ENCODE data around the gene ASIC5.

The ASIC5 gene

DNA sequence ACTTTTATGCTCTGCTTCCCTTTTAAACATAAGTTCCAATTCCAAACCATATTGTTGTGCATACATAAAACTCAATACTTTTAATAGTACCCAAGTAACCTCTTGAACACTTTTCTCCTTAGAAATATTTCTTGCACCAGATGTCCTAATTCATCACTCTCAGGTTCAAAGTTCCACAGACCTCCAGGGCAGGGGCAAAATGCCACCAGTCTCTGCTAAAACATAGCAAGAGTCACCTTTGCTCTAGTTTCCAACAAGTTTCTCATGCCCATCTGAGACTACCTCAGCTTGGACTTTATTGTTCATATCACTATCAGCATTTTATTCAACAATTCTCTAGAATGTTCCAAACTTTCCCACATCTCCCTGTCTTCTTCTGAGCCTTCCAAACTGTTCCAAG is 13.7 kb upstream of the ASIC5 start:
- DNase-seq, result no peak

DNA sequence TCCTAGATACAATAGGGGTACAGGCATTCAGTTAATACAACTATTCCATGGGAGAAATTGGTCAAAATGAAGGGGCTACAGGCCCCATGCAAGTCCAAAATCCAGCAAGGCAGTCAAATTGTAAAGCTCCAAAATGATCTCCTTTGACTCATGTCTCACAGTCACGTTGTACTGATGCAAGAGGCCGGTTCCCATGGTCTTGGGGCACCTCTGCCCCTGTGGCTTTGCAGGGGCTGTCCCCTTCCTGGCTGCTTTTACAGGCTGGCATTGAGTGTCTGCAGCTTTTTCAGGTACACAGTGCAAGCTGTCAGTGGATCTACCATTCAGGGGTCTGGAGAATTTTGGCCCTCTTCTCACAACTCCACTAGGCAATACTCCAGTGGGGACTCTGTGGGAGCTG is 12.5 kb upstream of the ASIC5 start:
- no peak for DNase-seq

DNA sequence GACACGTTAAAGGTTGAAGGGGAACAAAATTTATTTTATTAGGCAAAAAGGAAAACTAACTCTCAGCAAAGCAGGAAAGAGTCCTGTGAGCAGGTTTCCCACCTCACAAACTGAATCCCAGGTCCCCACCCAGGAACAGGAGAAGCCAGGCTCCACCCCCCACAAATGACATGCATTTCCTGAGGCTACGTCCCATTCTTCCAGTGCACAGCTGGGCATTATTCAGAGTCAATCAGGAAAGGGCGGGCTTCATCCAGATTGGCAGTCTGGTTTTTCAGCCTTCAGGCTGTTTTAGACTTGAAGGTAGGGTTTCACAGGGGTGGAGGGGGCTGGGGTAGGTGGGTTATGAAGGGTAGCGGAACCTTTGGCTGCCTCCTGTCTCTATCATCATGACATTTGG is 11.9 kb upstream of the ASIC5 start:
- no peak for DNase-seq

DNA sequence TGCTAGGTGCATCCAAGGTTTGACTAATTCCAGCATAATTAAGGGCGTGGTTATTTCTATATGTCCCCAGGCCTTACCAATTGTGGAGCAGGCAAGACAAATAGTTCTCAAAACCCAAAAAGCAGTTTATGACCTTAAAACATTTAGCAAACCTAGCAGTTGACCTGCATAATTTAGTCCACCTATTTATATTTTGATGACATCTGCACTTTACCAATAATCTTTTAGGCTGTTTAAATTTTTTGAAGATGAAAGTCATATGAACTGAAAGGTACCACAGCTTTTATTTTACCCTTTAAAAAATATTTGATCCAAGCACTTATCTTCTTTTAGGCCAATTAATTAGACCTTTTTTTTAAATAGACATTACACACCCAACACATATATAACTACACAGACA is 9.8 kb upstream of the ASIC5 start:
- DNase-seq, result no peak

DNA sequence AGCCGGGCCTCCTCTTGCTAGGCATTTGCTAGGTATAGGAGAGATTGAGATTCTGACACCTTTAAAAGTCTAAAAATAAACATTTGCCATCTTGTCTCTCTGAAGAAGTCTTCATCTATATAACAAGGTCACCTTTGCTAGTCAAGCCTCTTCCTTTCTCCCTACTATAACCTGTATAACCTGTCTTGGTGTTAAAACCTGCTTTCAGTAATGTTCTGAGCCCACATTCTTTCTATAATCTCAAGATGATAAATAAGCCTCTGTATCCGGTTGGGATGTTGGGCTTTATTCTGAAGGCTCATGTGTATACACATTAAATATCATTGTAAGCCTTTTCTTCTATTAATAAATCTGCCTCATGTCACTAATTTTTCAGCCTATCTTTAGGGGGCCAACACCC is 10.2 kb downstream of the ASIC5 start:
- no peak for DNase-seq

DNA sequence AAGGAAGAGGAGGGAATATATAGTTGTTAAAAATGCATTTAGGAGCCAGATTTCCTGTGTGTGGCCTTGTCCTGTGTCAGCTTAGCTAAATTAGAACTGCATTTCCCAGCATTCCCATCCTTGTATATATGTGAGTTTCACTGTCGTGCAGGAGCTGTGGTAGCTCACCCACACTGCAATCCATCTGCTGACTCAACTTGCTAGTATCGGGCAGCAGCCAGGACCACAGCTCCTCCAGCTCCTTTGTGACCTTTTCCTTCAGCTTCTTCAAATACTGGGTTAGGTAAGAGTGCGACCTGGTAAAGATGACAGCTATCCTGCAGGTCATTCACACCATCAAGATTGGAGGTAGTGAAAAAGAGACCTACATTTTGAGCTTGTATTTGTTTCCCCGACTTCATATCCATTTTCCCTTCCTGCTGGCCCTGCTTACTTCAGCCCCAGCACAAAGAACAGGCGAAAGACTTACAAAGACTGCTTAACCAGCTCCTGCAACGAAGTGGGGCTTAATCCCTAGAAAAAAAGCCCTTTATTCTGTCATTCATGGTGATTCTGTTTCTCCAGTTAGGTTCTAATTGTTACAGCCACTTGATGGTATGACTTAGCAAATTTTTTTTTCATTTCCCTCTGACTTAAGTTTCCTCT is 11.4 kb downstream of the ASIC5 start:
- no peak for DNase-seq

DNA sequence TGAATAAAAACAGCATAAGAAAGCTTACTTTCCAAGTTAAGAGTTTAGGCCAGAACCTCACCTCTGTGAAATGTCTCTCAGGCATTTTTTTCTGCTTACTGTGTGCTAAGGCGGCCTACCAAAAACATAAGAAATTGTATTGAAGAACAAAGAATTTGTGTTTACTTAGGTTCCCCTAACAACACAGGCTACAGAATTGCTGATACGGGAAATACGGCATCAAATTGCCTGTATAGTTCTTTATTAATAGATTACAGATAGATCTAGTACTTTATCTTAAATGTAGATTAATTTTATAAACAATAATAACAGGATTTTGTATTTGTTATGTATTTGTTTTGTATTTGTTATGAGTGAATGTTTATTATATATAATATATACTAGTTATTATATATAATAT is 12.9 kb downstream of the ASIC5 start:
- DNase-seq, result no peak

DNA sequence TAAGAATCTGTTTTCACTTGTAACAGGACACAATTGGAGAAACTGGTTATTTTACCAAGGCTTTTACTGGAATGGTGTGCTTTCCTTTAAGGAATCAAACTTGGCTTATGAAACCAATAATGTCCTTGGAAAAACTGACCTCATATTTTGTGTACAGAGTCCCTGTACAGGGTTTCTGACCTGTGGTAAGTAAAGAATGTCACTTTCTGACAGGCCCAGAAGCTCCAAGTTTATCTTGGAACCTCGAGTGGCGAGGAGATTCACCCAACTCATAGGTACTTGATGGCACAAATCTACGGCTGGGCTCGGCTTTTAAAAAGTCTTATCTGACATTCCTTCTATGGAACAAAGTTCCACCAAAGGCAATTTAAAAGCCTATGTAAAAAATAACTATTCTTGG is 17.0 kb downstream of the ASIC5 start:
- DNase-seq, result no peak

DNA sequence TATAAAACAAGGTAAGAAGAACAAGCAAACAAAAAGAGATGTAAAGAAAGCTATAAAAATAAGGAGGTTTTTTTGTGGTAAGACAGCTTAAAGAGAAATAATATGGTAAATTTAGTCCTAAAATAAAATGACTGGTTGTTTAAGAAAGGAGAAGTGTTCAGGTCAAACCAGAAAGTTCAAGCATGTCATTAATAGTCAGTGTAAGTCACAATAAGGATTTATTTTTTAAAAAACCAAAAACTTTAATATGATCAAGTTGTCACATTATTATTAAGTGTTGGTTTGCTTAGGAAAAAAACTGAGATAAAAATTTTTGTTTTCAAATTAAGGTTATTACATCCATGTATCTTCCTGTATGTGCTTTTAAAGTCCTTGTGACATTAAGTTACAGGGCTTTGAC is 19.1 kb downstream of the ASIC5 start:
- no peak for DNase-seq

DNA sequence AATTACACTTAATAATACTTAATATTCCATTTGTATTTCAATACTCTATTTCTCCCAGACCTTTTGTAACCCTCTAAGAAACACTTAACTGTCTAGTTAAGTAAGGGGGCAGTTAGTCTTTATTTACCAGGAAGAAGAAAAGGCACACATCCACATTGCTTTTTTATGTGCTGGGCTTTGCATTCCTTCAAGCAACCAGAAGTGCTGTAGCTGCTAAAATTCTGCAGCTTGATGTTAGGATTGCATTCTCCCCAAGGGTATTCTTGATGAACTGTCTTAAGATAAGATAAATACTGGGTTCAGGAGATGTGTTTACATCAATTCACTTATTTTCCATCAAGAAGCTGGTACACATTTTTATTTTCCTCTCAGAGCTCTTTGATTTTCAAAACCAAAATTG is 24.0 kb downstream of the ASIC5 start:
- no peak for DNase-seq

DNA sequence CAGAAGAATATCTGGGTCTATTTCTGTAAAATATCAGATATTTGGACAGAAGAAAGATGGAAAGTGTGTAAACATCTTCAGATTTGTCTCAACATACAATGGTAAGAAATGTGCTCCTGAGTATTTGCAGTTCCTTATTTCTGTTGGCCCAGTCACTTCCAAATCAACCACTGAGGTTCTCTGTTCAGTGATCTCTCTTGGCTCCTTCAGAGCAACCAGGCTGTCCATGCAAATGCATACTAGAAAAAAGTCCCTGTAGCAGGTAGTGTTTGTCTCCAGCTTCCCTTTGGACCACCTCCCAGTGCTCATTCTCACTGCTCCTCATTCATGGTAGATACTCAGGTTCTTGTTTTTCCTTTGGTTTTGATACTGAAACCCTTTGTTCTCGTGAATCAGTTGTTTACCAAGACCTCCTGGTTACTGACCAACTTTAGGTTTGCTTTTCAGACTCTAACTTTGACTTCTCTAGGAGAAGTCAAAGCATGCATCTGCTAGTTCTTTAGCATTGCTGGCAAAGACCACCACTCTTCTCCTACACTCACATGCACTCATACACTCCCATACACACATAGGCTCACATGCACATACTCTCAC is 28.8 kb downstream of the ASIC5 start:
- no peak for DNase-seq

DNA sequence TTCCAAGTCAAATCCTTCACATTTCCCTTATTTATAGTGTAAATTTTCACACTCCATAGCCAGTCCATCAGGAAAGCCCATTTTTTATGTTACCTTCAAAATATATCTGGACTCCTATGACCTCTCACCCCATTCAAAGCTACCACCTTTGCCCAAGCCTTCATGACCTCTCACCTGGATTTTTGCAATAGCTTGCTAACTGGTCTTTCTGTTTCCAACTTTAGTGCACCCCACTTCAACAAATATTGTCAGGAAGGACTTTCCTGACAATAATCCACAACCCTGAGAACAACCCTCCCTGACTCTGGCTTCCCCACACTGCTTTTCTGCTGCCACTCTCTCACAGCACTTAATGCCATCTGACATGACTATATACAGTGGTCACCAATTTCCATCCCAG is 33.4 kb downstream of the ASIC5 start:
- DNase-seq, result no peak

DNA sequence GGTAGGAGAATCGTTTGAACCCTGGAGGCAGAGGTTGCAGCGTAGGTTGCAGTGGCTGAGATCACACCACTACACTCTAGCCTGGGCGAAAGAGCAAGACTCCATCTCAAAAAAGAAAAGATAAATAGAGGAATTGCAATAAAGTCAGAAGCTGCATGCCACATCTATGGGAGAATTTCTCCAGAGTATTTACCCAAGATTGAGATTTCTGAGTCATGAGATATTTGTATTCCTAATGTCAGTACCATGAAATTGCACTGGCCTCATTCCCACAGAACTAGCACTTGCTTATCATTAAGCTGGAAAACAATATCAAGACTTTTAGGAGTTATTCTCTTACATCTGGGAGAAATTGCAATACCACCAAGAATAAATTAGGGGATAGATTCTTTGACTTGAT is 37.4 kb downstream of the ASIC5 start:
- no peak for DNase-seq

DNA sequence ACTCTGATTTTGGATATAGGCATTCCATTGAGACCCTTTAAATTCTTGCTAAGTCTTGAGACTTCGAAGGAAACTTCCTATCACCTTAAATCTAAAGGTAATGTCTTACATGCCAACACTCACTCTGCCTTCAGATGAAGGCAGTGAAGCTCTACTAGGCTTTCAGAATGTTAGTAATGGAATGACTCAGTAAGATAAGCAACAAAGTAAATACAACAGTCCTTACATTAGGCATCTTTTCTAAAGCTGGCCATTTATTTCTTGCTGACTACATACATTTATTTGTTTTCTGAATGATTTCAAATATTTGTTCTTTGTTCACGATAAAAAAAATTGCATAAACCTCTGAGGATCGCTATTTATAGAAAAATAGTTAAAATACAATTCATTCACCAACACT is 43.5 kb downstream of the ASIC5 start:
- no peak for DNase-seq

DNA sequence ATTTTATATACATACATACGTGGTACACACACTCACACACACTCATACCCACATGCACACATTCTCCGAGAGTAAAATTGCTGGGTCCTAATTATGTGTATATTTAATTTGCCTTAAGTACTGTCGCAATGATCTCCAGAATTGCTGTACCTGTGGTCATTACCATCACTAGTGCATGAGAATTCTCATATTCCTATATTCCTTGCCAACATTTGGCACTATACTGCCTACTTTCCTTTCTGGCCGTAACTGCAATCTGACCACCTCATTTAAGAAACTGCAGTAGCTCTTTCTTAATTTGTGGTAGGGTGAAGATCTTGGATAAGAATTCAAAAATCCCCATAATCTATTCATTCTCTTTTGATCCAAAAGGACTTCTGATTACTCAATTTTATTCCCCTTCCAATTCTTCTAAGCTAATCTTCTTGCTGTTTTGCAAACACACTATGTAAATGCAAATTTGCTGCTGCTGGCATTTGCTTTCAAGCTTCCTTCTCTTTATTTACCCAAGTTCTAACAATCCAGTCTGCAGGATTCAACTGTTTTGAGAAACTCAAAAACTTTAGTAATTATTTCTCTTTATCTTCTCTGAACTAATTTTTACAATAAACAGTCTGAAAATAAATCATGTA is 45.1 kb downstream of the ASIC5 start:
- DNase-seq, result no peak

DNA sequence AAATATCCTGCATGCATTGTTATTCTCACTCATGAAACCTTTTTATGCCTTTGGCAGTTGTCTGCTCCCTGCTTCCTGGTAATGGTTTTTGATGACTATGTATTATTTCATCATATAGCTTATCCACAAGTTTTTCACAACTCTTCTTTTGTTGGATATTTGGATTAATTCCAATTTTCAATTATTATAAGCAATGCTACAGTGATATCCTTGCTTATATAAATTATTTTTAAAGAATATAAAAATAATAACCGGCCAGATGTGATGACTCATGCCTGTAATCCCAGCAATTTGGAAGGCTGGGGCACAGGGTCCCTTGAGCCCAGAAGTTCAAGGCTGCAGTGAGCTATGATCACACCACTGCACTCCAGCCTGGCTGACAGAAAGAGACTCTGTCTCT is 47.0 kb downstream of the ASIC5 start:
- DNase-seq, result no peak

DNA sequence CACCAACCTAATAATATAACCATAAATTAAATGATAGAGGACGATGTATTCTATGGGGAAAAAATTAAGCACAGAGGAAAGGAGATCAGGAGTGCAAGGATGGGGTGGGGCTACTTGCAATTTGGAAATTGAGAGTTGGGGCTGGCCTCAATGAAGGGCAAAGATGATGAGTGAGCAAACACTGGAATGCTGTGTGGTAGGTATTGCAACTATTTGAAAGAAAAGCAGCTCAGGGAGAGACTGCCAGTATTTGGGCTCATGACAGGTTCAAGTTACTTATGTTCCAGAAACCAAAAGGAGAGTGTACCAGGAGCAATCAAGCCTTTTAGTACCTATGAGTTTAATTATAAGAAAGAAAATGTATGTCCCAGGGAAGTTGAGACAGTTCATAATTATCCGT is 47.4 kb downstream of the ASIC5 start:
- DNase-seq, result no peak

DNA sequence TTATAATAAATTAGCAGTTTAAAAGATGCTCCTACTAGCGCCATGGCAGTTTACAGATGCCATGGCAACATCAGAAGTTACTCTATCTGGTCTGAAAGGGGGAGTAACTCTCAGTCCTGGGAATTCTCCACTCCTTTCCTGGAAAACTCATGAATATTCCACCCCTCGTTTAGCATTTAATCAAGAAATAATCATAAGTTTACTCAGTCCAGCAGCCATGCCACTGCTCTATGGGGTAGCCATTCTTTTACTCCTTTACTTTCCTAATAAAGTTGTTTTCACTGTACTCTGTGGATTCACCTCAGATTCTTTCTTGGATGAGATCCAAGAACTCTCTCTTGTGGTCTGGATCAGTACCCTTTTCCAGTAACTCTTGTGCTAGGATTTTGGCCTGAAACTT is 55.0 kb downstream of the ASIC5 start:
- no peak for DNase-seq

DNA sequence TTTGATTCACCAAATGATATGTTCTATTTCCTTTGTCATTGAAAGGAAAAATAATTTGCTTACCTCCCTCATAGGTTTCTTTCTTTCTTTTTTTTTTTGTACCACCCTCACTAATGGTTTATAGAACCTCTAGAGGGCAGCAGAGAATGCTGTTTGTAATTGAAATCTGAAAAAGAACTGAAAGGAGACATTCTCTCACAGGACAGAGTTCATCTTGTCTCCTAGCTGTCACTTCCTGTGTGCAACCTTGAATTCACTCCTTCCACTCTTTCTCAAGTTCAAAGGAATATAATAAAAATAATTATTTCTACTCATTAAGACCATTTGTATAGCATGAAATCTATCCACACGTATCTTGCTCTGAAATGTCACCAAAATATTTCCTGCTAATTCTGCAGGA is 56.2 kb downstream of the ASIC5 start:
- DNase-seq, result no peak

DNA sequence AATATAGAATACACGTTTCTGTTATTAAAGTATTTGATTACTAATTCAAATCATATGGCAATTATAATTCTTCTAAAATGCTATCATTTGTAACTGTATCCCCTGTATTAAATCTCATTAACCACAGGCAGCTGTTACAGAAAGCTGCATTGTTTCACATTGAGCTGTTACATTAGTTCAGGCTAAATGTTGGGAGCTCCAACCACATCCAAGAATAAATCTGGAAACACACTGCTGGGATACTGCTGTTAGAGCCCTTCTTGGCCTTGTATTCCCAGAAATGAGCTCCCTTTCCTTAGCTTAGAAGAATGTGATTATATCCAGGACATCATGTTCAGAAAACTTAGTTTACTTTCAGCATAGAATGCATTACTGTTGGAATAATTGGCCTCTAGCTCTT is 59.1 kb downstream of the ASIC5 start:
- no peak for DNase-seq

DNA sequence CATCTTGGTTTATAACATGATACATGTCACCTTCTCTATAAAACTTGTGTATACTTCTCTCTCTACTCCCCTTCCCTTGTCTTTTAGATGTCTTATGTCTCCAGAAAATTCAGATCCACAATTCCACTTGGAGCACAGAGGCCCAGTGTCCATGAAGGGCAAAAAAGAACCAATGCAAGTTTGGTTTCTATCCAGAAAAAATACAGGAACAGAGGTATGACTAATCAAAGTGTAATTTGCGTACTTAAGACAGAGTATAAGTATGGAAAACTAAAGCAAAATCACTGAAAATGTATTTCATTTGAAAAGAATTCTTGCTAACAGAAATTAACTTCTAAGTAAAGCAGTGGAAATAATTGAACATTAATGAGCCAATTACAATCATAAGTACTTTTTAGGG is 61.1 kb downstream of the ASIC5 start:
- DNase-seq, result no peak

DNA sequence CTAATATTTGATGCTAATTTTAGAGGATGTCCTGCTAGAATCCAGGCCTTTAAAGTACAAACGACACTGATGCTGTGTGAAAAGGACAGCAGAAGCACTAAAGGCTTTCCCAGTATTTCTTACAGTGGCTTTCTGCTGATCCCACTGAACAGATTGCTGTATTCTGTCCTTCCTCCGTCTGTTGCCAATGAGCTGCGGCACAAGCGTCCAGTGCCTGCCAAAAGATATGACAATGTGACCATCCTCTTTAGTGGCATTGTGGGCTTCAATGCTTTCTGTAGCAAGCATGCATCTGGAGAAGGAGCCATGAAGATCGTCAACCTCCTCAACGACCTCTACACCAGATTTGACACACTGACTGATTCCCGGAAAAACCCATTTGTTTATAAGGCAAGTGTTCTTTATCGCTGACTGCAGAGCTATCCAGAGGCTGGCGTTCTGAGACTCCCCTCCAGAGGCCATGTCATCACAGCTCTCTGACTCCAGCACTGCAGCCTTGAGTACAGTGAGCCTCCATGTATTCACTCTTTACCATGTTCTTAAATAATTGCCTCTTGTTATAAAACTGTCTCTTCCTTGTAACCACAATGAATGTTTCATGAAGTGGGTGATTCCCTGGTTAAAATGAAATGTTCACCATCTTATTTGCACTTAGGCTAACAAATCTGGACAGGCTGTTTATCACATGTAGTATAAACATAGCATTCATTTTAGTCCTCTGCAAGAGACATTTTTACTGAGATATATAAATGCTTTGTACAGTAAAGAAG is 63.7 kb downstream of the ASIC5 start:
- DNase-seq, result no peak

DNA sequence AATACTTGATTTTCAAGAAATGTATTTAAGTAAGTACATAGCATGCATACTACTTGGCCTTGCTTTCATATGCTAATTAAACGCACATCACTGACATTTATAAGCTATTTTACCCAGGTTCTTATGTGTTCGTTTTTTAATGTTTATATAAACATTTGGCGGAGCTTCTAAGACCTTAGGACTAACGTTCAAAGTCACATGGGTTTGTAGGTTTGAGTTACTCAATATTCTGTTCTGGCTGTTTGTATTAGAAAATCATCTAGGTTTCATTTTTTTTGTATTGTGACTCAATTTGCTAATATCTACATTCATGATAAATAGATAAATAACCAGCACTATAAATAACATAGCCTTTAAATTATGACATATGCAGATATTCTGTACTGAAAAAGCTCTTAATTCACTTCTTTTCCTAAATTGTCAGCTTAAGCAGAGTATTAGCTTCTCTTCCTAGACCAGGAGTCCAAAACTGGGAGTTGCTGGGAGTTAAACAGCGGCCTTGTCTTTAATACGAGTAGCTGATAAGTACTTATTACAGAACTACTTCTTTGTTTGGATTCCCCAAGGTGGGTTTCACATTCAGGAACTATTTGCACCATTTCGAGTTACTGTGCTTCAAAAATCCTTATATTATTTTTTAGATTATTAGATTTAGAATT is 65.3 kb downstream of the ASIC5 start:
- DNase-seq, result no peak

DNA sequence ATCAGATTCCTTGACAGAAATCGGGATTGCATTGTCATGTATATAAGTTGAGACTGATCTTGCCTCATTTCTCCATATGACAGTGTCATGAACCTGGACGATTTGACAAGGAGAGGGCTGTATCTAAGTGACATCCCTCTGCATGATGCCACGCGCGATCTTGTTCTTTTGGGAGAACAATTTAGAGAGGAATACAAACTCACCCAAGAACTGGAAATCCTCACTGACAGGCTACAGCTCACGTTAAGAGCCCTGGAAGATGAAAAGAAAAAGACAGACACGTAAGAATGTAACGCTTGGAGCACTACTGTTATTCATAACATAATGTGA is 66.3 kb downstream of the ASIC5 start:
- DNase-seq, result no peak
